ENCODE measurements around the gene LHPP.

The LHPP gene

DNA sequence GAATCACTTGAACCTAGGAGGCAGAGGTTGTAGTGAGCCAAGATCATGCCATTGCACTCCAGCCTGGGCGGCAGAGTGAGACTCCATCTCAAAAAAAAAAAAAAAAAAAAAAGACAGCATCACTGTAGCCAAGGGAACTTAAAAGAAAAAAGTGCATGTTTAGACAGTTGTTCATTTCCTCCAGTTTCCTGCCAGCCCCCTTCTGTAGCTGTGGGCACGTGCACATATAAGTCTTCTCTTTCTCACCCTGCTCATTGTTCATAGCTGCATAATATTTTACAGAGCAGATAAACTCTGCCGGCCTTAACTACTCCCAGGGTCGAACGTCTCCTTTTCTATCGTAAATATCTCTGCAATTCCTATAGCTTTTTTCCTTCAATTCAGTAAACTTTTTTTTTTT lies 132.6 kb downstream of the LHPP start:
- no peak overlapping the region for H3K4me3 ChIP-seq (ENCODE audit: low read depth, low read length)
- ChIA-PET POLR2A (no interaction called here), CTCF (interaction anchor here (0.5 kb wide), 1 partner anchor 1313 kb away, joined by 8 read pairs; no protein-coding TSS in a partner anchor)
- H3K9me3 ChIP-seq (ENCODE audit: control insufficient read depth, insufficient read depth, low read depth, low read length), result no peaks in the 10 kb centered on the region
- no peaks in the 10 kb centered on the region for H3K4me1 ChIP-seq (ENCODE audit: control insufficient read depth, insufficient read depth, low read length)
- H3K27ac ChIP-seq (ENCODE audit: extremely low read depth, low read depth, low read length), result no peak overlapping the region
- no peaks in the 10 kb centered on the region for H3K36me3 ChIP-seq (ENCODE audit: control insufficient read depth in 2 of 2, insufficient read depth in 1 of 2, low read length in 2 of 2)
- no peak for TF ChIP-seq ZNF426 (tag by site-specific recombination; IDR thresholded peaks at IDR 0.05)
- peak; percentile 60 for TF ChIP-seq ZNF146 (tag by site-specific recombination; IDR thresholded peaks at IDR 0.05)

DNA sequence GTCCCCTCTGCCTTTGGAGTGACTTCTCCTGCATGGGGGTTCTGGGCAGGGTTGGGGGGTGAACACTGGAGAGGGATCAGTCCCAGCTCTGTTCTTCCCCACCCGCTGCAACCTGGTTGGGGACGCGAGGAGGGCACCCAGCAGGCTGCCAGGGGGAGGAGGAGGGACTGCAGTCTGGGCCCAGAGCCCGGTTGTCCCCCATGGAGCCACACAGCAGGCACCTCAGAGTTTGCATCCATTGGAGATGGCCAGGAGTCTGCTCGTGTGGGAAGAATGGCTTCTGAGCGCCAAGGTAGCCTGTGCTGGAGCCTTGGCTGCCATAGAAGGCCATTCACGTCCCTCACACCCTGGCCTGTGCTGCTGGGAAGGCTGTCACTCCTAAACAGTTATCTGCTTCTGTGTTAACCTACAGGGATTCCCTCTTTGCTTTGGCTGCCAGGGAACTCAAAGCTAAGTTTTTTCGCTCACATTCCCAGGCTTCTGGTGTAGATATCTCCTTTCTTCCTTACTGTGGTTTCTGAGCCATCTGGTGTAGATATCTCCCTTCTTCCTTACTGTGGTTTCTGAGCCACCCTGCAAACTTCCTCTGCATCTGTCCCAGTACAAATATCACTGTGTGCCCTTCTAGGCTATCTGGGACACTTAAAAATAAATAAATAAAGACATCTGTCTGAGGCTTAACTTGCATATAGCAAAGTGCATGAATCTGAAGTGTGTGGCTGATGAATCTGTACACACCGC lies 133.7 kb downstream of the LHPP start:
- ChIA-PET CTCF (no interaction called here), POLR2A (no interaction called here)
- Histone ChIP-seq H3K4me1 (ENCODE audit: control insufficient read depth, insufficient read depth, low read length) (no peaks in the 10 kb centered on the region), H3K4me3 (ENCODE audit: low read depth, low read length) (no peak overlapping the region), H3K27ac (ENCODE audit: extremely low read depth, low read depth, low read length) (no peak overlapping the region), H3K36me3 (ENCODE audit: control insufficient read depth in 2 of 2, insufficient read depth in 1 of 2, low read length in 2 of 2) (no peaks in the 10 kb centered on the region), H3K9me3 (ENCODE audit: control insufficient read depth, insufficient read depth, low read depth, low read length) (no peaks in the 10 kb centered on the region)
- TF ChIP-seq ZIC2 (tag by site-specific recombination; IDR thresholded peaks at IDR 0.05) (peak; percentile 88), ZNF48 (tag by site-specific recombination; IDR thresholded peaks at IDR 0.05) (no peak)

DNA sequence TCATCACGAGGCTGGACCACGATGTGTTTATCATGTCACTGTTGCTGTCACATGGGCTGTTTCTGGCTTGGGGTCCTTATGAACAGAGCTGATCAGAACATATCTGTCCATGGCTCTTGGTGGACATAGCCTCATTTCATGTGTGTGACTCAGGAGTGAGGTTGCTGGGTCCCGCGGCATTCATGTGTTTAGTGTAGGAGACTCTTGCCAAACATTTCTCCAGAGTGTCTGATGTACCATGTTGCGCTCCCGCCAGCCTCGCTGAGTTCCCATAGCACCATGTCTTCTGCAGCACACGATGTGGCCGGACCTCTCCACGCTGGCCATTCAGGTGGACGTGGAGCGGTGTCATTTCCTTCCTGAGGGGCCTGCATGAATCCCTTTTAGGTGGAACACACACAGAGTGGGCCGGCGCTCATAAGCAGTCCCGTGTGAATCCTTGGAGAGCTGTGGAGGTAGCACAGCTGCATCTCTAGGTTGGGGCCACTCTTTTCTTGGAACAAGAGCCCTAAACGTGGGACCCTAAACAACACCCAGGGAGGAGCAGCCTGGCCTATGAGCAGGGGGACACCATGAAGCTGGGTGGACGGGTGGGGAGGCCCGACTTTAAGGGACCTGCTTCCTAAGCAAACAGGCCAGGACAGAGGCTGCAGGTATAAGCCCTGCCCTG lies 134.6 kb downstream of the LHPP start:
- ChIA-PET CTCF (no interaction called here), POLR2A (no interaction called here)
- Histone ChIP-seq H3K4me1 (ENCODE audit: control insufficient read depth, insufficient read depth, low read length) (no peaks in the 10 kb centered on the region), H3K4me3 (ENCODE audit: low read depth, low read length) (no peak overlapping the region), H3K36me3 (ENCODE audit: control insufficient read depth in 2 of 2, insufficient read depth in 1 of 2, low read length in 2 of 2) (no peaks in the 10 kb centered on the region), H3K27ac (ENCODE audit: extremely low read depth, low read depth, low read length) (no peak overlapping the region), H3K9me3 (ENCODE audit: control insufficient read depth, insufficient read depth, low read depth, low read length) (no peaks in the 10 kb centered on the region)
- TF ChIP-seq ZNF654 (tag by site-specific recombination; IDR thresholded peaks at IDR 0.05; ENCODE audit: low read depth) (no peak), ZNF184 (tag by site-specific recombination; IDR thresholded peaks at IDR 0.05) (no peak), ZNF354C (tag by site-specific recombination; IDR thresholded peaks at IDR 0.05; ENCODE audit: borderline replicate concordance, low read depth) (no peak), ZNF248 (tag by site-specific recombination; IDR thresholded peaks at IDR 0.05) (no peak), ZNF514 (tag by site-specific recombination; IDR thresholded peaks at IDR 0.05) (no peak), GFI1B (tag by site-specific recombination; IDR thresholded peaks at IDR 0.05) (no peak), OVOL3 (tag by site-specific recombination; IDR thresholded peaks at IDR 0.05) (no peak), ZNF169 (tag by site-specific recombination; IDR thresholded peaks at IDR 0.05) (no peak), SCRT2 (tag by site-specific recombination; IDR thresholded peaks at IDR 0.05) (no peak), ZNF133 (tag by site-specific recombination; IDR thresholded peaks at IDR 0.05) (no peak)
- TF ChIP-seq, protein P1, sequence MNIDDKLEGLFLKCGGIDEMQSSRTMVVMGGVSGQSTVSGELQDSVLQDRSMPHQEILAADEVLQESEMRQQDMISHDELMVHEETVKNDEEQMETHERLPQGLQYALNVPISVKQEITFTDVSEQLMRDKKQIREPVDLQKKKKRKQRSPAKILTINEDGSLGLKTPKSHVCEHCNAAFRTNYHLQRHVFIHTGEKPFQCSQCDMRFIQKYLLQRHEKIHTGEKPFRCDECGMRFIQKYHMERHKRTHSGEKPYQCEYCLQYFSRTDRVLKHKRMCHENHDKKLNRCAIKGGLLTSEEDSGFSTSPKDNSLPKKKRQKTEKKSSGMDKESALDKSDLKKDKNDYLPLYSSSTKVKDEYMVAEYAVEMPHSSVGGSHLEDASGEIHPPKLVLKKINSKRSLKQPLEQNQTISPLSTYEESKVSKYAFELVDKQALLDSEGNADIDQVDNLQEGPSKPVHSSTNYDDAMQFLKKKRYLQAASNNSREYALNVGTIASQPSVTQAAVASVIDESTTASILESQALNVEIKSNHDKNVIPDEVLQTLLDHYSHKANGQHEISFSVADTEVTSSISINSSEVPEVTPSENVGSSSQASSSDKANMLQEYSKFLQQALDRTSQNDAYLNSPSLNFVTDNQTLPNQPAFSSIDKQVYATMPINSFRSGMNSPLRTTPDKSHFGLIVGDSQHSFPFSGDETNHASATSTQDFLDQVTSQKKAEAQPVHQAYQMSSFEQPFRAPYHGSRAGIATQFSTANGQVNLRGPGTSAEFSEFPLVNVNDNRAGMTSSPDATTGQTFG (tag by site-specific recombination; IDR thresholded peaks at IDR 0.05; ENCODE audit: borderline replicate concordance), result no peak
- TF ChIP-seq, protein P2, sequence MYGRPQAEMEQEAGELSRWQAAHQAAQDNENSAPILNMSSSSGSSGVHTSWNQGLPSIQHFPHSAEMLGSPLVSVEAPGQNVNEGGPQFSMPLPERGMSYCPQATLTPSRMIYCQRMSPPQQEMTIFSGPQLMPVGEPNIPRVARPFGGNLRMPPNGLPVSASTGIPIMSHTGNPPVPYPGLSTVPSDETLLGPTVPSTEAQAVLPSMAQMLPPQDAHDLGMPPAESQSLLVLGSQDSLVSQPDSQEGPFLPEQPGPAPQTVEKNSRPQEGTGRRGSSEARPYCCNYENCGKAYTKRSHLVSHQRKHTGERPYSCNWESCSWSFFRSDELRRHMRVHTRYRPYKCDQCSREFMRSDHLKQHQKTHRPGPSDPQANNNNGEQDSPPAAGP (tag by site-specific recombination; IDR thresholded peaks at IDR 0.05), result no peak
